ENCODE data around the gene NPHP4.

The NPHP4 gene

DNA sequence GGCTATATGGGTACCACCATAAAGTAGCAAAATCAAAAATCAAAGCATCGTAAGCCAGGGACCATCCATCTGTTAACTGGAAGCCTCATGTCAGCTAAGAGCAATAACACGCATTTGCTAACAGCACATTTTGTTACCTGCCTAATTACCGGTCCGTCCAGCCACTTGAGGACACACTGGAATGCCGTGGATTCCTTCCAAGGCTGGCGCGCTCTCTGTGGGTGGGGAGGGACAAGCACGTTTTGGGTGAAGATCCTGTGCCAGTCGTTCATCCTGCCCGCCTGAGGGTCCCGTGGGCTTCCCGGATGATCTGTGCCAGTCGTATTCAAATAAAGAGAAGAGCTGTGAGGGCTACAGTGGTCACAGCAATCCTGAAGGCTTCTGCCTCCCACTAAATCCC lies 6.2 kb downstream of the NPHP4 start:
- no peak for ATAC-seq
- TF ChIP-seq CSDC2 (CRISPR knock-in tag; IDR thresholded peaks at IDR 0.05) (no peak), ZNF565 (CRISPR knock-in tag; conservative IDR thresholded peaks at IDR 0.05; ENCODE audit: low read depth) (no peak)

DNA sequence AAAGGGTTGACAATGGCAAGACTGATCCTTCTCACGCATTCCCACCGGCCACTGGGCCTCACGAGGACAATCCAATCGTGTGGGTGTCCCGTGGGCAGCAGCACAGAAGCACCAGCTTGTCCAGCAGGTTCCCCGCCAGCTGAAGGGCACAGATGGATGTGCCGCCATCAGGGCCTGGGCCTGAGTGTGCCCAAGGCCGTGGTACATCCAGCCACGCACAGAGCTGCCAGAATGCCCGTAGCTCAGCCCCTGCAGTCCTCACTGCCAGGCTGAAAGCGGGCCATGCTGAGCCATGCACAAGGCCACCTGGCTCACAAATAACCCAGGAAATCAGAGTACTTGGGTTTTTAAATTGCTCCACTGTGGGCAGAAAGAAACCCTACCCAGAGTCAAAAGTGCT lies 7.0 kb downstream of the NPHP4 start:
- ATAC-seq, result no peak
- TF ChIP-seq RARB (CRISPR knock-in tag; IDR thresholded peaks at IDR 0.05) (no peak), OSR1 (CRISPR knock-in tag; IDR thresholded peaks at IDR 0.05) (no peak), SNAI2 (CRISPR knock-in tag; IDR thresholded peaks at IDR 0.05) (no peak), ZNF70 (CRISPR knock-in tag; IDR thresholded peaks at IDR 0.05) (no peak), GLIS3 (CRISPR knock-in tag; IDR thresholded peaks at IDR 0.05) (no peak)
- TF ChIP-seq, protein P1, sequence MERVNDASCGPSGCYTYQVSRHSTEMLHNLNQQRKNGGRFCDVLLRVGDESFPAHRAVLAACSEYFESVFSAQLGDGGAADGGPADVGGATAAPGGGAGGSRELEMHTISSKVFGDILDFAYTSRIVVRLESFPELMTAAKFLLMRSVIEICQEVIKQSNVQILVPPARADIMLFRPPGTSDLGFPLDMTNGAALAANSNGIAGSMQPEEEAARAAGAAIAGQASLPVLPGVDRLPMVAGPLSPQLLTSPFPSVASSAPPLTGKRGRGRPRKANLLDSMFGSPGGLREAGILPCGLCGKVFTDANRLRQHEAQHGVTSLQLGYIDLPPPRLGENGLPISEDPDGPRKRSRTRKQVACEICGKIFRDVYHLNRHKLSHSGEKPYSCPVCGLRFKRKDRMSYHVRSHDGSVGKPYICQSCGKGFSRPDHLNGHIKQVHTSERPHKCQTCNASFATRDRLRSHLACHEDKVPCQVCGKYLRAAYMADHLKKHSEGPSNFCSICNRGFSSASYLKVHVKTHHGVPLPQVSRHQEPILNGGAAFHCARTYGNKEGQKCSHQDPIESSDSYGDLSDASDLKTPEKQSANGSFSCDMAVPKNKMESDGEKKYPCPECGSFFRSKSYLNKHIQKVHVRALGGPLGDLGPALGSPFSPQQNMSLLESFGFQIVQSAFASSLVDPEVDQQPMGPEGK (CRISPR knock-in tag; IDR thresholded peaks at IDR 0.05; ENCODE audit: borderline replicate concordance), result no peak

DNA sequence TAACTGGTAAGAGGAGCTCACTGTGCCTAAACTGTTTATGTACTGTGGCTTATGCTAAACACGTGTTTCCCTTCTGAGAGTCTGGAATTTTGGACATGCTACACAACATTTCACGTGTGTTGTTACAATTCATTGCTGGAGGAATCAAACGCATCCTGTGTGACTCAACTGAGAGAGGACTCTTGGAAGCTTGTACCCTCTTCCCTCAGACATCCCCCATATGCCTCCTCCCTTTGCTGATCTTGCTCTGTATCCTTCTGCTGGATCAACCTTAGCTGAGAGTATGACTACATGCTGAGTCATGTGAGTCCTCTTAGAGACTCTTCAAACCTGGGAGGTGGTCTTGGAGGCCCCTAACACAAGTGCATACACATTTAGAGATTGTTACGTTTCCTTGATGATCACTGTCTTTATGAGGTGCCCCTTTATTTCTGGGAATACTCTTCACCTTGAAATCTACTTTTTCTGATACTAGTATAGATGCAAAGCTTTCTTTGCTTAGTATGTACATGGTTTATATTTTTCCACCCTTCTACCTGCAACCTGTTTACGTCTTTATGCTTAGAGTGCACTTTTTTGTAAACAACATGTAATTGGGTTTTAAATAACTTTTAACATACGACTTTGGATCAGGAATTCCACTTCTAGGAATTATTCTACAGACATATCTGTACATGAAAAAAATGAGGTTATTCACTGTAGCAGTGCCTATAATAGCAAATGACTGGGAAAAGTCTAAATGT lies 8.7 kb downstream of the NPHP4 start:
- peak; percentile 69 for ATAC-seq
- TF ChIP-seq CSDC2 (CRISPR knock-in tag; IDR thresholded peaks at IDR 0.05), result no peak
- no peak for TF ChIP-seq TCF4 (CRISPR knock-in tag; IDR thresholded peaks at IDR 0.05; ENCODE audit: borderline replicate concordance)
- TF ChIP-seq, protein P2, sequence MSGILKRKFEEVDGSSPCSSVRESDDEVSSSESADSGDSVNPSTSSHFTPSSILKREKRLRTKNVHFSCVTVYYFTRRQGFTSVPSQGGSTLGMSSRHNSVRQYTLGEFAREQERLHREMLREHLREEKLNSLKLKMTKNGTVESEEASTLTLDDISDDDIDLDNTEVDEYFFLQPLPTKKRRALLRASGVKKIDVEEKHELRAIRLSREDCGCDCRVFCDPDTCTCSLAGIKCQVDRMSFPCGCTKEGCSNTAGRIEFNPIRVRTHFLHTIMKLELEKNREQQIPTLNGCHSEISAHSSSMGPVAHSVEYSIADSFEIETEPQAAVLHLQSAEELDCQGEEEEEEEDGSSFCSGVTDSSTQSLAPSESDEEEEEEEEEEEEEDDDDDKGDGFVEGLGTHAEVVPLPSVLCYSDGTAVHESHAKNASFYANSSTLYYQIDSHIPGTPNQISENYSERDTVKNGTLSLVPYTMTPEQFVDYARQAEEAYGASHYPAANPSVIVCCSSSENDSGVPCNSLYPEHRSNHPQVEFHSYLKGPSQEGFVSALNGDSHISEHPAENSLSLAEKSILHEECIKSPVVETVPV (CRISPR knock-in tag; IDR thresholded peaks at IDR 0.05), result no peak
- TF ChIP-seq ESRRG (CRISPR knock-in tag; IDR thresholded peaks at IDR 0.05), result no peak
- TF ChIP-seq ISL1 (CRISPR knock-in tag; IDR thresholded peaks at IDR 0.05), result no peak
- TF ChIP-seq, protein P3, sequence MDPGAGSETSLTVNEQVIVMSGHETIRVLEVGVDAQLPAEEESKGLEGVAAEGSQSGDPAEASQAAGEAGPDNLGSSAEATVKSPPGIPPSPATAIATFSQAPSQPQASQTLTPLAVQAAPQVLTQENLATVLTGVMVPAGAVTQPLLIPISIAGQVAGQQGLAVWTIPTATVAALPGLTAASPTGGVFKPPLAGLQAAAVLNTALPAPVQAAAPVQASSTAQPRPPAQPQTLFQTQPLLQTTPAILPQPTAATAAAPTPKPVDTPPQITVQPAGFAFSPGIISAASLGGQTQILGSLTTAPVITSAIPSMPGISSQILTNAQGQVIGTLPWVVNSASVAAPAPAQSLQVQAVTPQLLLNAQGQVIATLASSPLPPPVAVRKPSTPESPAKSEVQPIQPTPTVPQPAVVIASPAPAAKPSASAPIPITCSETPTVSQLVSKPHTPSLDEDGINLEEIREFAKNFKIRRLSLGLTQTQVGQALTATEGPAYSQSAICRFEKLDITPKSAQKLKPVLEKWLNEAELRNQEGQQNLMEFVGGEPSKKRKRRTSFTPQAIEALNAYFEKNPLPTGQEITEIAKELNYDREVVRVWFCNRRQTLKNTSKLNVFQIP (CRISPR knock-in tag; IDR thresholded peaks at IDR 0.05; ENCODE audit: borderline replicate concordance, low read depth), result no peak
- TF ChIP-seq ARNTL (CRISPR knock-in tag; IDR thresholded peaks at IDR 0.05; ENCODE audit: borderline replicate concordance, low read depth), result no peak
- no peak for TF ChIP-seq TOX (CRISPR knock-in tag; IDR thresholded peaks at IDR 0.05; ENCODE audit: borderline replicate concordance)
- TF ChIP-seq, protein P1 (CRISPR knock-in tag; IDR thresholded peaks at IDR 0.05; ENCODE audit: borderline replicate concordance), result no peak
- no peak for TF ChIP-seq ZNF70 (CRISPR knock-in tag; IDR thresholded peaks at IDR 0.05)
- no peak for TF ChIP-seq SNAI2 (CRISPR knock-in tag; IDR thresholded peaks at IDR 0.05)
- TF ChIP-seq GLIS3 (CRISPR knock-in tag; IDR thresholded peaks at IDR 0.05), result no peak
- no peak for TF ChIP-seq ZFP30 (CRISPR knock-in tag; IDR thresholded peaks at IDR 0.05)
- no peak for TF ChIP-seq OSR1 (CRISPR knock-in tag; IDR thresholded peaks at IDR 0.05)
- TF ChIP-seq, protein P4, sequence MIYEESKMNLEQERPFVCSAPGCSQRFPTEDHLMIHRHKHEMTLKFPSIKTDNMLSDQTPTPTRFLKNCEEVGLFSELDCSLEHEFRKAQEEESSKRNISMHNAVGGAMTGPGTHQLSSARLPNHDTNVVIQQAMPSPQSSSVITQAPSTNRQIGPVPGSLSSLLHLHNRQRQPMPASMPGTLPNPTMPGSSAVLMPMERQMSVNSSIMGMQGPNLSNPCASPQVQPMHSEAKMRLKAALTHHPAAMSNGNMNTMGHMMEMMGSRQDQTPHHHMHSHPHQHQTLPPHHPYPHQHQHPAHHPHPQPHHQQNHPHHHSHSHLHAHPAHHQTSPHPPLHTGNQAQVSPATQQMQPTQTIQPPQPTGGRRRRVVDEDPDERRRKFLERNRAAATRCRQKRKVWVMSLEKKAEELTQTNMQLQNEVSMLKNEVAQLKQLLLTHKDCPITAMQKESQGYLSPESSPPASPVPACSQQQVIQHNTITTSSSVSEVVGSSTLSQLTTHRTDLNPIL (CRISPR knock-in tag; IDR thresholded peaks at IDR 0.05; ENCODE audit: low read depth), result no peak
- no peak for TF ChIP-seq RARB (CRISPR knock-in tag; IDR thresholded peaks at IDR 0.05)
- TF ChIP-seq ZC3H10 (CRISPR knock-in tag; IDR thresholded peaks at IDR 0.05), result no peak
- TF ChIP-seq BACH2 (CRISPR knock-in tag; IDR thresholded peaks at IDR 0.05; ENCODE audit: borderline replicate concordance), result no peak
- TF ChIP-seq ZNF8 (CRISPR knock-in tag; IDR thresholded peaks at IDR 0.05), result no peak

DNA sequence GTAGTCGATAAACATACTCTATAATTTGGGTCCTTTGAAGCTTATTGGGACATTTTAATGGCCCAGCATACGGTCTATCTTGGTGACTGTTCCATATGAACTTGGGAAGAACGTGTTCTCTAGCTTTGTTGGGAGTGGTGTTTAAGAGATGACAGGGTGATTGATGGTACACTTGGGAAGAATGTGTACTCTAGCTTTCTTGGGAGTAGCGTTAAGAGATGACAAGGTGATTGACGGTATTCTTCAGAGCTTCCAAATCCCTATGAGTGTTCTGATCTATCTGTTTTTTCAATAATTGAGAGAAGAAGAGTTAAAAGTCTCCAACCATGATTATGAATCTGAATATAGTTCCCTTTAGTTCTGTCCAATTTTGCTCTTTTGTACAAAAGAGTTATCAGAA lies 9.4 kb downstream of the NPHP4 start:
- ATAC-seq, result no peak
- TF ChIP-seq, protein P3 (CRISPR knock-in tag; IDR thresholded peaks at IDR 0.05; ENCODE audit: borderline replicate concordance, low read depth), result no peak
- TF ChIP-seq BACH2 (CRISPR knock-in tag; IDR thresholded peaks at IDR 0.05; ENCODE audit: borderline replicate concordance) (no peak), OSR1 (CRISPR knock-in tag; IDR thresholded peaks at IDR 0.05) (no peak), ISL1 (CRISPR knock-in tag; IDR thresholded peaks at IDR 0.05) (no peak), ARNTL (CRISPR knock-in tag; IDR thresholded peaks at IDR 0.05; ENCODE audit: borderline replicate concordance, low read depth) (no peak), ZFP3 (CRISPR knock-in tag; IDR thresholded peaks at IDR 0.05) (no peak), ZNF8 (CRISPR knock-in tag; IDR thresholded peaks at IDR 0.05) (no peak), ZNF70 (CRISPR knock-in tag; IDR thresholded peaks at IDR 0.05) (no peak), ESRRG (CRISPR knock-in tag; IDR thresholded peaks at IDR 0.05) (no peak), SNAI2 (CRISPR knock-in tag; IDR thresholded peaks at IDR 0.05) (no peak)
- TF ChIP-seq, protein P4 (CRISPR knock-in tag; IDR thresholded peaks at IDR 0.05; ENCODE audit: low read depth), result no peak
